COLO829 (cell line): ENCODE results near the gene ITPR2.
"Not testable (repeated sequence)": the region's sequence is repeated elsewhere in the genome, so short reads cannot be mapped to it uniquely, and the experiment has no call there.

Source experiments
- DNase-seq: peaks from one replicate; pipeline ENCODE4 v3.0.0; 2012; ENCODE audit warnings: low spot score

Gene ITPR2

DNA sequence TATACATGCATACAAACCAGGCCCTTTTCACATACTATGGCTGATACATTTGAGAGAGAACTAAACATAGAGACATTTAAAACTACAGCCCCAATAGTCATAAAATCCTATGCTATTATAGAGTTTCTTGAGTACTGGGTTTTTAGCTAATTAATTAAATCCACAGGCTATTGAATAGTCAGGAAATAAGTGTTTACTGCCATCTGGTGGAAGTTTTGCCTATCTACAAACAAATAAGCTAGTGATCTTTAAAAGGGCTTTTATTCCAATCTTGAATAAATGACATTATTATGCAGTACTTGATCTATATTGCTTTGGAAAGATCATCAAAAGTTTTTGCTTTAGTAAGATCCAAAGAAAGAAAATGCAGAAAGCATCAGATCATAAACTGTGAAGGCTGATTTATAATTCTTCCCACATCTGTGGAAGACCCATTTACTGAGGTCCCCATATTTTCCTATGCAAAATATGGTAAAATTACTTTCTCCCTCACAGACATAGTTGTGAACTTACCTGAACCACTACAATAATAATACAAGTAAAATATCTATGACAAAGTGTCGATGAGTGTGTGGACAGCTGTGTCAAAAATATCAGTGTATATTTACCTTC, 131.3 kb downstream of the ITPR2 start:
- DNase-seq, result peak; percentile 27

DNA sequence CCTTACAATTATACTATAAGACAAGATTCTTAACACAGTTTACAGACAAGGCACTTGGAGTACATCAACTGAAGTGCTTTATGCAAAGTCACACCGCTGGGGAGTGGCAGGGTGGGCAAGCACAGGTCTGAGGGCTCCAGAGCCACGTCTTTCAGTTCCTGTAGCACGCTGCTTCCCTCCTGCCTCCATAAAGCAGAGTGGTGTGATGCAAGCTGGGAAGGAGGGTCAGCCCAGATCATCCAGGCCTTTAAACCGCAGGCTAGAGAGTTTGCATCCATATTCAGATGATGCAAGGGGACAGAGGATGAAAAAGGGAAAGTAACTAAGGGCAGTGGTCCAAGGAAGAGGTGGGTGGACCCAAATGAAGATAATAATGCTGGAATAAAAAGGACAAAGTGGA, 132.6 kb downstream of the ITPR2 start:
- no peak for DNase-seq

DNA sequence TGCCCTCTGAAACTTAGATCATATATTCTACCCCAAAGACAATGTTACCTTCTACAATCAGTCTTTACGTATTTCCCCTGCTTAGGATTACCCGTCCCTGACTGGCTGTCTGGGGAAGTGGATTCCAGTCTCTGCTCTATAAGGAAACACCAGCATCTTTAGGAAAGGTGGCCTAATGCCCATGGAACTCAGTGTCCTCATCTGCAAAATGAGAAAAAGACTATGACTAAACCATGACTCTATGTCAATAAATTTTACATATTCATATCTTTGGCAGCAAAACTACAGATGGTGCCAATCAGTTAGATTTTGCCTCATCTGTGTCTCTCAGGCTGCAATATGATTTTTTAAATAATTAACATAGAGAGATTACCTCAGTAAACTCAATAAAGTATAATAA, 133.8 kb downstream of the ITPR2 start:
- DNase-seq, result no peak

DNA sequence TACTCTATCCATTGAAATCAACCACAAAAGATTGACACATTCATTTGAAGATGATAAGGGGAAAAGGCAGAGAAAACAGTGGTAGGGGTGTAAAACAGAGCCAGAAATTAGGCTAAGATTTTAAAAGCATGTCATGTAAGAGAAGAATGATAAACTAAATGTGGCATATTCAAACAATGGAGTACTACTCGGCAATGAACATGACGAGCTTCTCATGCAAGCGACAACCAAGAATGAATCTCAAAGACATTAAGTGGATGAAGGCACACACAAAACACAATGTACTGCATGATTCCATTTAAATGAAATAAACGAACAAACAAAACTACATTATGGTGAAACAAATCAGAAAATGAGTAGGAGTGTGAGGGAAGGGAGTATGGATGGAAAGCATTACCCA, 134.8 kb downstream of the ITPR2 start:
- no peak for DNase-seq

DNA sequence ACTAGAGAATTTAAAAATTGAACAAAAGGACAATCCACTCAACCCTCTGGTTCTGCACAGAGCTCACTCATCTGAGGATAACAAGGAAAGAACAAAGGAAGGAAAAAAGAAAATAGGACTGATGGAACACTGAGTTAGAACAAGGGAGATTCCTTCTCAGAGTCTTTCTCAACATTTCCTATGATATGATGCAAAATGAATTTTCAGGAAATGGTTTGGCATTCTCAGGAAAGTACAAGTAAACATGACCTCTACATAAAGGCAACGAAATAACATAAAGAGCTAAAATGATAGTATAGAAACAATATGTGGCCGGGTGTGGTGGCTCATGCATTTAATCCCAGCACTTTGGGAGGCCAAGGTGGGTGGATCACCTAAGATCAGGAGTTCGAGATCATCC, 135.8 kb downstream of the ITPR2 start:
- no peak for DNase-seq

DNA sequence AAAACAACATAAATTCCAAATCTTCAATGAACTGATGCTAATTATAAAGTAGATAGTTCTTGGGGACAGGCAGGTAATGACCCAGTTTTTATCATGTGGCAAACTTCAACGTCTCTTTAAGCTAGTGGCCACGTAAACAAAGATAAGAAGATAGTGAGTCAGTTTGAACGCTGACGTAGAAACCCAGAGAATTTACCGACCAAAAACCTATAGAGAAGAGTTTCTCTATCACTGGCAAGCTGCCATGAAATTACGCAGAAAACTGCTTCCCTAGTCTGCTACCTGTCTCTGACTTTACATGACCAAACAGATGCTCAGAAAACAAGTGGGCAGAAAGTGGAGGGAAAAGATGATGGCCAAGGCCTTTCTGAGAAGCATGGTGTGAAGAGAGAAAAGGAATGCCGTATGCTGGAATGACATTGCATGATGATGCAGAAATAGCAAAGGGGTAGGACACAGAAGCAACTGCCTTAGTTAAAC, 136.3 kb downstream of the ITPR2 start:
- DNase-seq, result no peak

DNA sequence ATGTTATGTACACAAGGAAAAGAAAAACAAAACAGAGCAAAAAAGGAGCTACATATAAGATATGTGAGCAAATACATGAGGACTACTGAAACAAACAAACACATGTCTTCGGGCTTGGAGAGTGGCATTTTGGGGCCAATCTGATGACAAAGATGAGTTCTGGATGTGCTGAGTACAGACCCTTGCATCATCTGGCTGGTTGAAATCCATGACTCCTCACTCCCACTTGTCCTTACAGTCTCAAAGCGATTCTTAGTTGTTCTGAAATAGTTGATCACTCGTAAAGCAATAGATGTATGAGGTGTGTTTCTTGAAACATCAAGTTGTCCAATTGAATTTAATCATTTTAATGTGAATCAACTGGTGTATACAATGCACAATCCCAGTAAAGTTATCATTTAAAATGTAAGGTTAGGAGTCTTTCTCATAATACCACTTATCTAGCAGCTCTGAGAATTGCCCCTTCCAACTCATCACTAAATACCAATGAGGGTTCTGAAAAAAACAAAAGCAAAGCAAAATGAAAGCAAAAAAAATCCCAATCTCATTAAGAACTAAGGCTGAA, 136.9 kb downstream of the ITPR2 start:
- no peak for DNase-seq

DNA sequence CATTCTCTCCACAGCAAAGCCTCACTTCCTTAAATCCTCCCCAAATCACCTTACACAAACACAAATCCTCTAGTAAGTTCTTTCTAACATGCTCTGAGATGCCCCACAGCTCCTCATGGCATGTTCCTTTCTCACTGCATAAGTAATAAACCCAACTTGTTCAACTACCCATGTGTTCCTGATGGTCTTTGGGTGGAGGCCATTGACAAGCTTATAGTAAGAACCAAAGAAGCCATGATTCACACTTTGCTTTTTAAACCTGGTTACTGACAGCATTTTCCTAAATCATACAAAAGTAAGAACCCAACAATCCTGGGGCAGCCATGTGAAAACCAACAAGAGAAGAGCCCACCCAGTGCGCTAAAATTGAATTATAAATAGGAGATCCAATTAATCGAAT, 138.6 kb downstream of the ITPR2 start:
- DNase-seq, result no peak

DNA sequence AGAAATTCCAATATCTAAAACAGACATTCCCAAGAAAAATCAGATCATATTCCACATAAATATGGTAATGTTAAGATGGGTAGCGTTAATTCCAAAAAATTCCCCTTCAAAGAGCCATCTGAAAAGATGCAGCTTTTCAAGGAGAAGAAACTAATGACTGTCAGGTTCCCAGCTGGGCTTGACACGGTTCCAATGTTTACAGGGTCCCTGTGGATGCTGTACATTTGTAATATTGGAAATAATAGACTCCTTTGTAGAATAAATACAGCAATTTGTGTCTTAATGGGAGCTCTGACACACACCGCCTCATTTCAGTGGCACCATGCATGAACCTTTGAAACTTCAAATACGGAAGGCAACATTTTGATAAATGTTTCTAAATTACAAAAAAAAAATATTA, 140.6 kb downstream of the ITPR2 start:
- DNase-seq, result no peak

DNA sequence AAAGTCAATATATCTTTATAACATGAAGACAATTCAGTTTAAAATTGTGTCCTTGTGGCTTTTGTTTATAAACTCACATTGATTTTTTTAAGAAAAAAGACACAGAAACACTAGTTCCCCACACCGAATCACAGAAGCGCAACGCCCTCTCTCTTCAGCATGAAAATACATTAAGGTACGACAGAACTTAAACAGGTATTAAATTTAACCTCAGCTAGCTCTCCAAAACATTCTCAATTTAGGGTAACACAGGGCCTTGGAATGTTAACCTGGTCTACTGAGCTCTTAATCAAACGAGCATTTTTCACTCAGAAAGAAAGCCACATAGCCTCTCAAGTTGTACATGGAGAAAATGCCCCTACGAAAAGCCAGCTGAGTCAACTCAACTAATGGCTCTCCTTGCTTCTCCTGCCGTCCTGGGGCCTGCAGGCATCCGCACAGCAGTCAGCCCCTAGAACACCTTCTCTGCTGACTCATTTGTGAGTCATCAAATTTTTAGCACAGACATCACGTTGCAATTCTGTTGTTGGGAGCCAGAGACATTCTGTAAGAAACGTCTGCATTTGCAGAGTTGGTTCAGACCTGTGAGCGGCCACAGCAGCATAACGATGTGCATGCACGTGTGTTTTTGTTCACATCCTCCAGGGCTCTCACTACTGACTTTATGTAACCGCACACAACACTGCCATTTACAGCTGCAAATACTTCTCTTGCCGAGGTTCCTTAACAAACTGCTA, 141.6 kb downstream of the ITPR2 start:
- peak; percentile 48 for DNase-seq

DNA sequence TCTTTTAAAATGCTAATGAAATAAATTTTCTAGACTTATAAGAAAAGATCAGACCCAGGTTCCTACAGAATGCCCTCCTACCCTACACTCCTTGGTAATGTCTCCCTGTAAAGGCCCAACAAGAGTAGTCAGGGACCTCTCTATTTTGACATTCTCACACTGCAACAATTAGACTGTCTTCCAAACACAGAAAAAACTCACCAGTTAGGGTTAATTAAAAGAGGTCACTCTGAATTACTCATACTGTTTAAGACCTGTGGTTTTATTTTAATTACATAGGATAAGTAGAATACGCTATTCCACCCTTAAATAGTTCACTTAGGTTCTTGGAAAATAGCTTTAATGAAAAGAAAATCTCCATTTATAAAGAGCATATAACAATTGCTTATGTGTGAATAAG, 142.4 kb downstream of the ITPR2 start:
- no peak for DNase-seq

DNA sequence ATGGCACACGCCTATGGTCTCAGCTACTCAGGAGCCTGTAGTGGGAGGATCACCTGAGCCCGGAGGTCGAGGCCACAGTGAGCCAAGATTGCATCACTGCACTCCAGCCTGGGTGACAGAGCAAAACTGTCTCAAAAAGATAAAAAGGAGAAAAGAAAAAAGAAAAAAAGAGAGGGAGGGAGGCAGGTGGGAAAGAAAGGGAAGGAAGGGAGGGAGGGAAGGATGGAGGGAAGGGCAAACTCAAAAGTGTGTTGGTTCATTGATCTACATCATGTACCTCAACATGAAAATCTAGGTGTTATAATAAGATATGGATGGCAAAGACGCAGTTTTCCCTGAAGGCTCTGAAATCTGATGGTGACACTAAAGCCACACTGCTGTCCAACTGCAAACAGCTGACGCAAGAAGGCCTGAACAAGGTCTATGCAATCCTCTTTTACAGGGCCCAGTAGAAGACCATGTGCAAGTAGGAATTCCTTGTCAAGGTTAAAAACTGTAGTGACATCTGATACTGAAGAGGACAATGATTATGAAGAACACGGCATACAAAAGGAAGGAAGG, 143.6 kb downstream of the ITPR2 start:
- DNase-seq, result no peak

DNA sequence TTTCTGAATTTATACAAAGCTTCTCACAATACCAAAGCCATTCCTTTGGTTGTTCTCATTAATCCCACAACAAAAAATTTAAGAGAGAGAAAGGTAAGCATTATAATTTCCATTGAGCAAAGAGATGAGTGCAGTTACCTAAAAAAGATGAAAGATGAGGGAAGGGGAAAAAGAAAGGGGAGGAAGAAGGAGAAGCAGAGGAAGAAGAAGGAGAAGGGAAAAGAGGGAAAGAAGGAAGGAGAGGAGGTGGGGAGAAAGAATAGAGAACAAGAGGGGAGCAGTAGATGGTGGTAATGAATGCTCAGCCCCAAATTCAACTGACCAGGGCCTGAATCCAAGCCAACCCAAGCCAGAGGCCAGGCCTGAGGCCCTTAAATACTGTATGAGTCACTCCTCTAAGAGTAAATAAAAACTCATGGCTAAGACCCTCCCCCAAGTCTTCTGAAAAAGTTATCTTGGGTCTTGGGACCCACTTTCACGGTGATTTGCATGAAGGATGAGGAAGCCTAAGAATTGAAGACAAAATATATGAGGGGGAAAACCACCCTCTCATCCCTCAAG, 144.6 kb downstream of the ITPR2 start:
- DNase-seq, result no peak

DNA sequence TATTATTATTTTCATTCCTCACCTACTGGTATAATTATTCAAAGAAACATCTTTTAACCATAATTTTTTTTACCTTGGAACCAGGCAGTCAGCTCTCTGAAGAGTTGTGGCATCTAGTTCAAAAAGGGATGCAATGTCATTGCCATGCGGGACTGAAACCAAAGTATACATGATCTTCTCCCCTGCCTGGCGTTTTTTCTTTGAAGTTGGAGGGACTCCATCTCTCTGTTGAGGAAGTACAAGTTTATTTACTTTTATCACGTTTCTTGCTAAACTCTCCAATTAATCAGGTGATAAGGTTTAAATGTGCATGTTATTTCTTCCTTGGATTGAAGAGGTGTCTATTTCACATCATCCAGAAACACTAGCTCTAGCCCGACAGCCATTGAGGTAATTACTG, 146.6 kb downstream of the ITPR2 start:
- no peak for DNase-seq

DNA sequence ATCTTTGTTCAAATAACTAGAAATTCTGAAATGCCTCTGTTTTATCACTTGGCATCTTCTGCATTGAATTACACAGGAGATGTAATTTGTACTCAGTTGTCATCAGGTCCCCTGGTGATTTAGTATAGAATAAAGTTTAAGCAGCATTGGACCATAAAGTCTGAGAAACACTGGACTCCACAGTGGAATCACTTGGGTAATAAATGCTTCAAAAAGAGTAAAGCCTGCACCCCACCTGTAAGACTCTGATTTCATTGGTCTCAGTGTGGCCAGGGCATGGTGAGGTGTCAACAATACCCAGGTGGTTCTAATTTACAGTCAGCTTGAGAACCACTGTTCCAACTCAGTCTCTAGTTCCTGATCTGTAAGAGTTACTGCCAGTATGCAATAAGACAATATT, 148.9 kb downstream of the ITPR2 start:
- DNase-seq, result no peak

DNA sequence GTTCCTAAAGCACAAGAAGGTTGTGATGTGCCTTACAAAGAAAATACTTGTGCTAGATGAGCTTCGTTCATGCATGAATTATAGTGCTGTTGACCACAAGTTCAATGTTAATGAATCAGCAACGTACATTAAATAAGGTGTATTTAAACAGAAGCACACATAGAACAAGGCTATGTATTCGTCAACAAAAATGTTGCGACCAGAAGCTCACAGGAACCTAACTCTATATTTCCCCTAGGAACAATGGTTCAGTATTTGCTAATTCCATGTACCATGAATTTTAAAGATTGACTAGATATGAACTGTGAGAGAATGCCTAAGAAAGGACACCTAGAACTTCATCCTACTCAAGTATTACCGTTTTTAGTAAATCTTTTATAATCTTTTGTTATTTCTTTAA, 149.6 kb downstream of the ITPR2 start:
- no peak for DNase-seq

DNA sequence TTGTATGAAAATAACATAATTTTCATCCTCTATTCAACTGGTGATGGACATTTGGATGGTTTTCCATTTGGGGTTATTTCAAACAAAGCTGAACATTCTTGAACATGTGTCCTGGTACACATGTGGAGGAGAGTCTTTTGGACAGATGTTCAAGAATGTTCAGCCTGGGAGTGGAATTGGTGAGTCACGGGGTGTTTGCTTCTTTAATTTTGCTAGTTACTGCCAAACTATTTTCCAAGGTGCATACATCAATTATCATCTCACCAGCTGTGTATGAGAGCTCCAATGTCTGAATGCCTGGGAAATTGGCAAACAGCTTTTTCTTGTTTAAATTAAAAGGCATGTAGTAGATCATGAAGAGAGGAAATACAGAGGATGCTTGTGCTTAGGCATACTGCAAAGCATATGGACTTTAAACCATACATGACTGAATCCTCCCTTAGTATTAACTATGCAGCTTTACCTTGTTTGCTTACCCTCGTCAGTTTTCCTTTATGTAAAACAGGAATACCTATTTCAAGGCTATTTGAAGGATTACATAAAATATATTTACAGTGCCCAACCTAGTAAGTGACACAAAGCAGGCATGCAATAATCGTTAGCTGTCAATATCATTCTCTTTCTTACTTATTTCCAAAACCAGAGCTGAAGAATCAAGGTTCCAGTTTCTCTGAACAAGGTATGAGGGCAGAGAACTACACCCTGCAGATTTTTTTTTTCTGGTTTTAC, 152.1 kb downstream of the ITPR2 start:
- DNase-seq, result no peak

DNA sequence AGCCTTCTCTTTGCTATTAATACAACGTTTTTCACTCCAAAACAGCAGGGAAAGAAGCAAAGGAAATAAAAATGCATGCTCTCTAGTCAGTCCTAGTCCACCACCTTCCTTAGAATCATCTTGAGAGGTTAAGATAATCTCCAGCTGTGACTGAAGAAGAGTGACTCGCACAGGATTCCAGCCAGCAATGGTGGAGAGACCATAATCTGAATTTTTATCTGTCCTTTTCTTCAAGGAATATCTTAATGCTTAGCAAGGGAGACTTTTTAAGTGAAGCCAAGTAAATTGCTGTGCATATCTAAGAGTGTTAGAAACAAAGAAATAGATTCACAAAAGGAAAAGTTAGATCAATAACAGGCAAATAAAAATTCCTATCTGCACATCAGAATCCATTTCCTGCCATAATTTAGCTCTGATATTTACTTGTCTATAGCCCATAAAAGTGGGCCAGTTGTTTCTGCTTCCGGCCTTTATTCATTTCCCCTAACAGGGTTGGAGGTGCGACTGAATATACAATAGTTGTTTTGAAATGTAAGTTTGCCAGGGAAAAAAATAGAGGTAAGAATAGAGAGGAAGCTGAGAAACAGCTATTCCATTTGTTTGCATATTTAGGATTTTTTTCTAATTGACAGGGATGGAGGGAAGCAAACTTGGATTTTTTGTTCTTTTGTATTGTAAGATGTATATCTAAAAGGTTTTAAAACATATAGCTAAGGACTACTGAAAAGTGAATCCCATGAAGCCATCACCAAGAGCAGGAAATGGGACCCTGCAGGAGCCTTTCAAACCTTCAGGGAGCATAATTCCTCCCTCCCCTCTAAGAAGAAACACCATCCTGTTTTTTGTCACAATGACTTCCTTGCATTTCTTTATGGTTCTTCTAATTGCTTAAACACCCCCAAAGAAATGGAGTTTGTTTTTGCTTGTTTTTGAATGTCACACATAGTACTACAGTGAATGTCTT, 154.0 kb downstream of the ITPR2 start:
- peak; percentile 5 for DNase-seq

DNA sequence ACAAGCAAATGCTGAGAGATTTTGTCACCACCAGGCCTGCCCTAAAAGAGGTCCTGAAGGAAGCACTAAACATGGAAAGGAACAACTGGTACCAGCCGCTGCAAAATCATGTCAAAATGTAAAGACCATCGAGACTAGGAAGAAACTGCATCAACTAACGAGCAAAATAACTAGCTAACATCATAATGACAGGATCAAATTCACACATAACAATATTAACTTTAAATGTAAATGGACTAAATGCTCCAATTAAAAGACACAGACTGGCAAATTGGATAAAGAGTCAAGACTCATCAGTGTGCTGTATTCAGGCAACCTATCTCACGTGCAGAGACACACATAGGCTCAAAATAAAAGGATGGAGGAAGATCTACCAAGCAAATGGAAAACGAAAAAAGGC, 161.5 kb downstream of the ITPR2 start:
- DNase-seq, result not testable (repeated sequence)

DNA sequence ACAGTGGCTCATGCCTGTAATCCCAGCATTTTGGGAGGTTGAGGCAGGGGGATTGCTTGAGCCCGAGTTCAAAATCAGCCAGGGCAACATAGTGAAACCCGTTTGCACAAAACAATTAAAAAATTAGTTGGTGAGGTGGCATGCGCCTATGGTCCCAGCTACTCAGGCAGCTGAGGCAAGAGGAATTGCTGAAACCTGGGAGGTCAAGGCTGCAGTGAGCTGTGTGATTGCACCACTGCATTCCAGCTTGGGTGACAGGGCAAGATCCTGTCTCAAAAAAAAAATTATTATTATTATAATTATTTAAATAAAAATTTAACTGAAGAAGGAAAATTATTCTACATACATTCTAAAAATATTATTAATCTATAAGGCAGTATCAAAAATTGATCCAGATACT, 164.1 kb downstream of the ITPR2 start:
- DNase-seq, result no peak

DNA sequence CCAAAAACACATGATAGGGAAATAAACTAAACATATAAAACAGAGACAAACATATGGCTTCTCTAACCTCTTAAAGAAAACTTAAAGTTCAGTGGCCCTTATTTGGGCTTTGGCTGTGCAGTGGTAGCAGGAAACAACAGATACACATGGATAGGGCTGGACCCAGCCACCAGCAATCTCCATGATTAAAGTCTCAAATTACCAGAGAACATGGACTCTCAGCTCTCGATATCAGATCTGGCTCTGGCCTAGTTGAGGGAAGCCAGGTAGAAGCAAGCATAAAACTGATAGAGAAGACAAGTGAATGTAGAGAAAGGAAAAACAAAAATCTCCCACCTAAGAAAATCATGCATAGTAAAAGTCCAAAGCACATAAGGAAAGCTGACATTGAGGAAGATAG, 164.8 kb downstream of the ITPR2 start:
- no peak for DNase-seq
